Fibroblast of skin of scalp (primary cell): Measurements from ENCODE around the gene RBM33. TPM values are rescaled to one million over a fixed set of nuclear protein-coding genes. Genes with fewer than 3 reads are reported as not detected.
"Not testable (repeated sequence)": the region's sequence is repeated elsewhere in the genome, so short reads cannot be mapped to it uniquely, and the experiment has no call there.

Source experiments
- DNase-seq: peaks from one replicate; pipeline ENCODE4 v3.0.0-alpha.2; 2013
- polyA plus RNA-seq, 2 experiments: library from polyadenylated mRNA; unstranded; fragments of 120-200 nt; gene quantifications; one replicate each; pipeline ENCODE4 v1.2.1, GENCODE V29; 2013; ENCODE audit not compliant: insufficient read length in 2 of 2

RBM33 gene, protein sequence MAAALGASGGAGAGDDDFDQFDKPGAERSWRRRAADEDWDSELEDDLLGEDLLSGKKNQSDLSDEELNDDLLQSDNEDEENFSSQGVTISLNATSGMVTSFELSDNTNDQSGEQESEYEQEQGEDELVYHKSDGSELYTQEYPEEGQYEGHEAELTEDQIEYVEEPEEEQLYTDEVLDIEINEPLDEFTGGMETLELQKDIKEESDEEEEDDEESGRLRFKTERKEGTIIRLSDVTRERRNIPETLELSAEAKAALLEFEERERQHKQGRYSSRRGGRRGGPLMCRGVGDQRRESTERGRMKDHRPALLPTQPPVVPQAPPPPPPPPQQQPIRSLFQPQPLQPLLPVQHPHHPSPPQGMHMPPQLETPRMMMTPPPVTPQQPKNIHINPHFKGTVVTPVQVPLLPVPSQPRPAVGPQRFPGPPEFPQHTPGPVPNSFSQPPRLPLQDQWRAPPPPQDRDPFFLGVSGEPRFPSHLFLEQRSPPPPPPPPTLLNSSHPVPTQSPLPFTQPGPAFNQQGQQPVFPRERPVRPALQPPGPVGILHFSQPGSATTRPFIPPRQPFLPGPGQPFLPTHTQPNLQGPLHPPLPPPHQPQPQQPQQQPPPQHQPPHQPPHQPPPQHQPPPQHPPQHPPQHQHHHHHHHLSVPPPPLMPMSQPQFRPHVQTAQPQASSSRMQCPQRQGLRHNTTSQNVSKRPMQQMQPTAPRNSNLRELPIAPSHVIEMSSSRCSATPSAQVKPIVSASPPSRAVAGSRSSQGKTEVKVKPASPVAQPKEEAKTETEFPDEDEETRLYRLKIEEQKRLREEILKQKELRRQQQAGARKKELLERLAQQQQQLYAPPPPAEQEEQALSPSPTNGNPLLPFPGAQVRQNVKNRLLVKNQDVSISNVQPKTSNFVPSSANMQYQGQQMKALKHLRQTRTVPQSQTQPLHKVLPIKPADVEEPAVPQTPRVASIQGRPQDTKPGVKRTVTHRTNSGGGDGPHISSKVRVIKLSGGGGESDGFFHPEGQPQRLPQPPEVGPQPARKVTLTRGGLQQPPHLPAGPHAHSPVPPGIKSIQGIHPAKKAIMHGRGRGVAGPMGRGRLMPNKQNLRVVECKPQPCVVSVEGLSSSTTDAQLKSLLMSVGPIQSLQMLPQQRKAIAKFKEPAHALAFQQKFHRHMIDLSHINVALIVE
- 16.8 TPM for polyA plus RNA-seq (2013, experiment 1 of 2; ENCODE audit: insufficient read length)
- polyA plus RNA-seq (2013, experiment 2 of 2; ENCODE audit: insufficient read length) = 21.5 TPM

DNA sequence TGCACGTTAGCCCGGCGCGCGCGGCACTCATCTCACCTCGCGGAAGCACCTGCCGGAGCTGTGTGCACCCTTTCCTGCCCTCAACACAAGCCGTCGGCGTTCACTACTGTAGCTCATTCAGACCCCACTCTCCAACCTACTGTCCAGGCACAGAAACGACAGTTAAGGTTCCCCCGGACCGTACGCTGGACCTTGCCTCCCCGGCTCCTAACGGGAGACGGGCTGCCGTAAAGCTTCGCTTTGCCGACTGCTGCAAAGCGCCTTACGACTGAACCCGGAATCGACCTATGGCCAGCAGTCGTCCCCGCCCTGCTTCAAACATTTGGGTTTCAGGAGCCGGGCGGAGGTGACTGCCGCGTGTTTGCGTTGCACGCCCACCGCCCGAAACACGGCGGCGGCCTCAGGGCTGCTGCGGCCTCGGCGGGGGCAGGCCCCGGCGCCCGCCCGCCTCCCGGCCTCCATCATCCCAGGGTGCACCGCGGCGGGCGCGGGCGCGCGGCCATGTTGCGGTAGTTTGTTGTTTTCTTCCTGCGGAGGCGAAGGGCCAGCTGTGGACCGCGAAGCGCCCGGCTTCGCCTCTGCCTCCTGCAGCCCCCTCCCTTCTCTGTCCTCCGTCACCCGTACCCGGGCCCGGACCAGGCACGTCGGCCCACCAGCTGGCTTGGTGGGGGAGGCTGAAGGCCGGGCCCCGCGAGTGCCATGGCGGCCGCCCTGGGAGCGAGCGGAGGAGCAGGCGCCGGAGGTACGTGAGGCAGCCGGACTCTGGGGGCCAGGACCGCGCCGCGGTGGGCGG lies at the start of gene RBM33:
RBM33 (plus strand) TSS at position 484 of the 793 bp plus-strand sequence; CDS start at position 700, 216 bp downstream.
- DNase-seq = peak; percentile 84

GRCh38 chr7:155594961-155595366 lies 49.5 kb upstream of the RBM33 start:
- DNase-seq = no peak

DNA sequence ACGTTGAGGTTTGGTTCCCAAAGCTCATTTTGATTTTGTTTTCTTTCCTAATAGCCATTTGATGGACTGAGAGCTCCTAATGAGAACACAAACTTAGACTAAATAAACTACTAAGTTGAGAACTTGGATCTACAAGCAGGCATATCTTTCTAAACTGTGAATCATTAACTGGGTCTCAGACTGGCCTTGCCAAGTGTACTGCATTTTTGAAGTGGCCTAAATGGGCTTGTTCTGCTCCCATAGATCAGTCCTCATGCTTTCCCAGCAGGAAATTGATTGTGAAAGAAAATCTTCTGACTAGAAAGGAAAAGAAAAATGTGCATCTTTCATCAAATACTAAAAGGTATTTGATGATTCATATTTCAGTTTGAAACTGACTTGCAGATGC lies 46.7 kb upstream of the RBM33 start:
- DNase-seq = peak; percentile 10

DNA sequence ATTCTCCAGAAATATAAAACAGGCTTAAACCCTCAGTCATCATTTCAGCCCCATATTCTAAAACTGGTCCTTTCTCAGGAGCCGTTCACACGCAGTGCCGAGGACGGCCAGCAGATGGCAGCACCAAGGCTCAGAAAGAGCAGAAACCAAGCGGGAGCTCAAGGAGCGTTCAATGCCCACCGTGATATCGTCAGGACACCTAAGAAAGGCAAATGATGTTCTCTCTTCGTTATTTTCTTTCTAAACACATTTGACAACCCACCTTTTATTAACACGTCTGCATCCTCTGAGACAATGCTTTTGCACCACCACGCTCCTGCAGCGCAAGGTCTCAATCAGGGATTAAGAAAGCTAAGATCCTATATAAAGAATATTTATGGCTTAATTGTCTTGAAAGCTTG lies 45.7 kb upstream of the RBM33 start:
- peak; percentile 67 for DNase-seq

- DNase-seq = no peak
Observed at GRCh38 chr7:155602156-155602555, 42.3 kb upstream of the RBM33 start.

GRCh38 chr7:155602750-155603149 lies 41.7 kb upstream of the RBM33 start:
- no peak for DNase-seq

GRCh38 chr7:155603205-155603857 lies 41.1 kb upstream of the RBM33 start:
- no peak for DNase-seq

DNA sequence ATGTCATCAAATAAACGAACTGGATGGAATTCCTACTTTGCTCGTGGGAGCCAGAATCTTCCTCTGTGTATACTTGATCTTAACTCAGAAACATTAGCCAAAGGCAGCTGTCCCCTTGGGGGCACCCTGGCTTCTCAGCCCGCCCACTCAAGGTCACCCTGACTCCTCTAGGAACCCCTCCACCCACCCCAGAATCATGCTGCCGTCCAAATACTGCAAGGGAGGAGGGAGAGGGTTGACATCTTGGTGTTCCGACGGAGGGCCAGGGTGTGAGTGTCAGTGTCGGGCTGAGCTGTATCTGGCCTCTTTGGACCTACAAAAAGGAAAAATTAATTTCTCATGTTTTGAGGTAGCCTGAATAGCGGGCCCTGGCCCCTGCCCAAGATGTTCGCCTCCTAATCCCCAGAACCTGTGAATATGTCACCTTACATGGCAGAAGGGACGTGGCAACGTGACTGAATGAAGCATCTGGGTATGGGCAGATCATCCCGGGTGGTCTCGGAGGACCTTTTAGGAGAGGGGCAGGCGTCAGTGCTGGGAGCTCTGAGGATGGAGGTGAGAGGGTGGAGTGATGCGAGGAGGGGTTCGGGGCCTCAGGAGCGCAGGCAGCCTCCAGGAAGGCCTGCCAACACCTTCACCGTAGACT lies 40.5 kb upstream of the RBM33 start:
- DNase-seq = no peak

- no peak for DNase-seq
Observed at GRCh38 chr7:155604504-155604997, 39.9 kb upstream of the RBM33 start.

DNA sequence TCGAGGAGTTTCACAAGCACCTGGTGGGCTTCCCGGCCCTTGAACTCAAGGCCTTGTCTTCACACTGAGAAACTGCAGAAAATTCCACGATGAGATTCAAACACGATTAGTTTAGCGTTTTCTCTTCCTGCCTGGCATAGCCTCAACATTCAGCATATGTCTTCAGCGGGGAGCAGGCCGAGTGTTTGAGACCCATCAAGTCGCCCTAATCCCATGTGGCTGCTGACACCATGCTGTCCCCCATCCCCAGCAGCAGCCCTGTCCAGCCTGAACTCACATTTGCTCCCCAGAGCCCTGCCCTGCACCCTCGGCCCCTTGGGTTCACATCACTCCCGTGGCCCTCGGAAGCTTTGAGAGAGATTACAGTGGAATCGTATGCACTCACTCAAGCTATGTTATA lies 35.3 kb upstream of the RBM33 start:
- DNase-seq = no peak

- no peak for DNase-seq
Observed at GRCh38 chr7:155610633-155611193, 33.7 kb upstream of the RBM33 start.

DNA sequence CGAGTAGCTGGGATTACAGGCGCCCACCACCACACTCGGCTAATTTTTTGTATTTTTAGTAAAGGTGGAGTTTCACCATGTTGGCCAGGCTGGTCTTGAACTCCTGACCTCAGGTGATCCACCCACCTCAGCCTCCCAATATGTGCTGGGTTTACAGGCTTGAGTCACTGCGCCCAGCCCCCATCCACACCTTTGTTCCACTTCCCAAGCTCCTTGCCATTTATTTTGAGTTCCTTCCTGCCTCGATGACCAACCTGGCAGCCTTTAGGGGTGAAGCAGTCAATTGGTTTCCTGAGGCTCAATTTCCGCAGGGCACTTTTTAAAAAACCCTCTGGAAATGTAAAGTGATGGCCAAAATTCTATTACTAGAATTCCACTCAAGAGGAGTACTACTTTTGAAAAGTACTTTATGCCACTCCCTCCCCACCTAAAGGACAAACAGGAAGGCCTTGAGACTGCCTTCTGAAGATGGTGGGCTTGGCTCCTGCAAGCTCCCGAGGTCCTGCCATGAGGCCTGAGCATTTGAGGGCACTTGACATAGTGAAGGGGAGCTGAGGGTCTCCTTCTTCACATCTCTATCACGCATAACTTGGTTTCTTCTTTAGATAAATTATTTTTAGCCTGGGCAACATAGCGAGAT lies 32.5 kb upstream of the RBM33 start:
- DNase-seq = no peak

GRCh38 chr7:155612658-155613057 lies 31.8 kb upstream of the RBM33 start:
- no peak for DNase-seq

GRCh38 chr7:155615085-155615484 lies 29.4 kb upstream of the RBM33 start:
- DNase-seq = not testable (repeated sequence)

DNA sequence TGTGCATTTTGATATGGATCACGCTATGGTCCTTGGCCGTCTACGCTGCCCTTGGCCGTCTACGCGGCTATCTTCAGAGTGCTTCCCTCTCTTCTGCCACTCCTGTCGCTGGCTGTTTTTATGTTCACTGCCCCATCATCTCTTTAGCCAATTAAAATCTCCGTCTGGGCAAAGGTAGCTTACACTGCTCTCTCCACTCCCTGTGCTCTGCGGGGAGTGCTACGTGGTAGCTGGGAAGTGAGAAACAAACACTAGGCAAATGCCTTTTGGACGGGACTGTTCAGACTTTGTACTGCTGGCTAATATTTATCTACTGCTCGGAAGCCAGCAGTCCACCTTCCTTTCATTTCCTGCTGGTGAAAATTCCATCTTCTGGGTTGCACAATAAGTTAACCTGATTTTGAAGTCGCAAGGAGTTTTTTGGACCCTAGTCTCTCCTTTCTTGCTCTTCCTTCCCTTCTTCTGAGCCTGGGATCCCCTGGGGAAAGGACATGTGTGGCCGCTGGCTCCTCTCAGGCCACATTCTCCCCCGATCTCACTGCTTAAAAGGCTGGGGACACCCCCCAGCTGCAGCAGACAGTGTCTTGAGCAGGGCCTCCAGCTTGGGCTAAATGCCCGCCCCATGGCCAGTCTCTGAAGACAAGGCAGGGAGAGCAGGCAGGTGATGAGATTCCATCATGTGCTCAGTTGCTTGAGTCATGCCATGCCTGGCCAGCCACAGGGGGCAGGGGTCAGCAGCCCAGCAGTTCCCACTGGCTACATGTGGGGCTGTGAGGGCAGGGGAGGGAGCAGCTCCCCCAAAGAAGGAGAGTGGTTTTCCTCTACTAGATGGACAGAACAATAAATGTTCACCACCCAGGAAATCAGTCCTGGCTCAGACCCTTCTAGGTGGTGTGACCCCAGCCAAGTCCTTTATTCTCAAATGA lies 25.5 kb upstream of the RBM33 start:
- no peak for DNase-seq

GRCh38 chr7:155619634-155620271 lies 24.7 kb upstream of the RBM33 start:
- DNase-seq = no peak

DNA sequence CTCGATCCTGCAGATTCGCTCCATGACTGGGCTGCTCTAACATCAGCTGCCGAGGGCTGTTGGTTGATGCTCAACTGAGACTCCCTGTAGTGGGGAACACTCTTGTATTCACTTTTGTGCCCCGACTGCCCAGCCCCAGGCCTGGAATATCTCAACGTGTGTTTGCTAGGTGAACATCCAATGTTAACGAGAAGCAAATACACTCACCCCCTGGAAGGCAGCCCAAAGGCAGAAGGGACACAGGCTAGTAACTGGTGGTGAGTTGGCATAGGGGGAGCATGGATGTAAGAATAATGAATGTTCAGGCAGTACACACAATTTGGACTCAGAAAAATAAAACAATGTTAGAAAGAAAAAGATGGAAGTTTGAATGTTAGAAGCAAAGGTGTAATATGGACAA lies 24.0 kb upstream of the RBM33 start:
- DNase-seq = no peak

GRCh38 chr7:155621418-155621980 lies 23.0 kb upstream of the RBM33 start:
- DNase-seq = no peak
